Neuronal stem cell (in vitro differentiated cells): ENCODE results near the gene SLC22A23.

Source experiments
- DNase-seq: peaks from one replicate; pipeline ENCODE4 v3.0.0-alpha.2; 2013; ENCODE audit warnings: low spot score
- H2AFZ ChIP-seq: one replicate; pipeline ENCODE4 v1.6.1; 2013; ENCODE audit warnings: mild to moderate bottlenecking, low read length, inconsistent platforms
- H2AK5ac ChIP-seq: 2 replicates; pipeline ENCODE4 v1.6.1; 2013; ENCODE audit warnings: low read depth, mild to moderate bottlenecking, inconsistent platforms, low read length, moderate library complexity, mixed read lengths
- H2BK120ac ChIP-seq: 2 replicates; pipeline ENCODE4 v1.6.1; 2013; ENCODE audit warnings: low read depth, mild to moderate bottlenecking, inconsistent platforms, low read length, moderate library complexity, mixed read lengths
- H2BK12ac ChIP-seq: one replicate; pipeline ENCODE4 v1.6.1; 2013; ENCODE audit warnings: low read length, inconsistent platforms
- H2BK15ac ChIP-seq: 2 replicates; pipeline ENCODE4 v1.6.1; 2013; ENCODE audit warnings: mild to moderate bottlenecking, low read length, inconsistent platforms, mixed read lengths
- H2BK5ac ChIP-seq: one replicate; pipeline ENCODE4 v1.6.1; 2013; ENCODE audit warnings: inconsistent platforms, mild to moderate bottlenecking, low read length, moderate library complexity
- H3K14ac ChIP-seq: one replicate; pipeline ENCODE4 v1.6.1; 2013; ENCODE audit warnings: low read length, inconsistent platforms
- H3K18ac ChIP-seq: 2 replicates; pipeline ENCODE4 v1.6.1; 2013; ENCODE audit warnings: low read length, inconsistent platforms
- H3K23ac ChIP-seq: 2 replicates; pipeline ENCODE4 v1.6.1; 2013; ENCODE audit warnings: low read depth, mild to moderate bottlenecking, mixed read lengths, low read length, inconsistent platforms; ENCODE audit not compliant: poor library complexity
- H3K27ac ChIP-seq: replicated peaks from 3 replicates; pipeline ENCODE4 v1.5.1; 2013; ENCODE audit warnings: low read length, inconsistent platforms
- H3K27me3 ChIP-seq, 3 experiments: 2 replicates each; pipeline ENCODE4 v1.6.1; 2013; ENCODE audit warnings: low read length in 3 of 3, mild to moderate bottlenecking in 2 of 3, inconsistent platforms in 1 of 3, low read depth in 1 of 3, mixed read lengths in 1 of 3, moderate library complexity in 1 of 3; ENCODE audit not compliant: control insufficient read depth in 3 of 3, insufficient read depth in 3 of 3
- H3K36me3 ChIP-seq, 2 donors: replicated peaks in 1 of 2; 2 replicates each; pipeline ENCODE4 v1.6.1; 2013; ENCODE audit warnings: low read length in 2 of 2; ENCODE audit not compliant: control insufficient read depth in 2 of 2, insufficient read depth in 2 of 2
- H3K4ac ChIP-seq: 2 replicates; pipeline ENCODE4 v1.6.1; 2013; ENCODE audit warnings: inconsistent platforms, mild to moderate bottlenecking, low read length, moderate library complexity
- H3K4me1 ChIP-seq, 2 donors: 1 replicate in 1 of 2; 2 replicates in 1 of 2; pipeline ENCODE4 v1.6.1; 2013; ENCODE audit warnings: low read length in 2 of 2, low read depth in 1 of 2; ENCODE audit not compliant: control insufficient read depth in 2 of 2, insufficient read depth in 1 of 2
- H3K4me2 ChIP-seq: one replicate; pipeline ENCODE4 v1.6.1; 2013; ENCODE audit warnings: mild to moderate bottlenecking, low read length, inconsistent platforms; ENCODE audit not compliant: insufficient read depth, poor library complexity, severe bottlenecking
- H3K4me3 ChIP-seq, 2 donors: 2 replicates each; pipeline ENCODE4 v1.5.1; 2013; ENCODE audit warnings: low read length in 2 of 2, mild to moderate bottlenecking in 2 of 2, inconsistent platforms in 1 of 2, moderate library complexity in 1 of 2
- H3K79me1 ChIP-seq: one replicate; pipeline ENCODE4 v1.6.1; 2013; ENCODE audit warnings: low read depth, mild to moderate bottlenecking, inconsistent platforms, low read length, moderate library complexity
- H3K9ac ChIP-seq: one replicate; pipeline ENCODE4 v1.6.1; 2013; ENCODE audit warnings: mild to moderate bottlenecking, low read depth, low read length, inconsistent platforms; ENCODE audit not compliant: poor library complexity
- H3K9me3 ChIP-seq, 2 donors: replicated peaks in 1 of 2; 2 replicates each; pipeline versions ENCODE3 to v1.6.1; 2013; ENCODE audit warnings: low read length in 2 of 2, mild to moderate bottlenecking in 2 of 2, inconsistent platforms in 1 of 2, low read depth in 1 of 2, mixed read lengths in 1 of 2, moderate library complexity in 1 of 2; ENCODE audit not compliant: control insufficient read depth in 2 of 2, insufficient read depth in 1 of 2
- H4K8ac ChIP-seq: one replicate; pipeline ENCODE4 v1.6.1; 2013; ENCODE audit warnings: low read depth, mild to moderate bottlenecking, inconsistent platforms, low read length, moderate library complexity
- H4K91ac ChIP-seq: one replicate; pipeline ENCODE4 v1.6.1; 2013; ENCODE audit warnings: low read length, low read depth, mild to moderate bottlenecking, inconsistent platforms; ENCODE audit not compliant: poor library complexity
- WGBS, 2 donors: extraction: QIAGEN DNeasy Blood & Tissue Kit; methylation state at CpG; one replicate each; pipeline ENCODE4 v1.1.7; 2013; ENCODE audit warnings: missing lambda C conversion rate in 2 of 2, mixed read lengths in 1 of 2; ENCODE audit not compliant: insufficient read length in 2 of 2, insufficient replicate concordance in 1 of 2; ENCODE audit errors: extremely low coverage in 2 of 2; 5-methylcytosine and 5-hydroxymethylcytosine counted together

SLC22A23 gene

DNA sequence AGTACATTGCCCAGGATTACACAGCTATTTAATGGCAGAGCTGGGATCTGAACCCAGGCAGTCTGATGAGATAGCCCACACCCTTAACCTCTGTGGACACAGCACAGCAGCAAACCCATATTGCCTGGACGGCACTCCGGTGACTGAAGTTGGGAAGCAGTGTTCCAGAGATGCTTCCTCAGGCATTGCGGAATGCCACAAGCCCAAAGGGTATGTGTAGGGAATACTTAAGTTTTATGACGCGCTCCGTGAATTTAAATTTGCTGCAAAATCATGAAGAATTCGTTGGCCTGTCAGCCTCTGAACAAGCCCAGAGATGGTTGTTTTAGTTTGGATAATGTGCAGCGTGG is 151.7 kb downstream of the SLC22A23 start:
- no peak overlapping the region for H2BK15ac ChIP-seq
- no peak overlapping the region for H3K9ac ChIP-seq
- no peaks in the 10 kb centered on the region for H3K27me3 ChIP-seq
- no peak overlapping the region for H3K14ac ChIP-seq
- WGBS, 2 donors, result no CpG with 5 or more reads among the region's 8 CpGs
- no peak overlapping the region for H2AFZ ChIP-seq
- H3K36me3 ChIP-seq, result peaks cover 0 to 2% of the 10 kb centered on the region in 2 donors
- no peak overlapping the region for H3K4me2 ChIP-seq
- DNase-seq, result no peak
- no peak overlapping the region for H3K23ac ChIP-seq
- H3K4ac ChIP-seq, result no peak overlapping the region
- H3K27ac ChIP-seq, result no peak overlapping the region
- H3K79me1 ChIP-seq, result peaks cover 2% of the 10 kb centered on the region
- peaks cover 0 to 18% of the 10 kb centered on the region in 2 donors for H3K9me3 ChIP-seq
- no peak overlapping the region for H3K18ac ChIP-seq
- no peak overlapping the region for H2BK5ac ChIP-seq
- no peak overlapping the region for H2BK12ac ChIP-seq
- no peak overlapping the region for H2AK5ac ChIP-seq
- no peak overlapping the region for H3K4me3 ChIP-seq
- H4K8ac ChIP-seq, result no peak overlapping the region
- no peak overlapping the region for H4K91ac ChIP-seq
- H3K4me1 ChIP-seq, result peaks cover 0 to 4% of the 10 kb centered on the region in 2 donors
- no peak overlapping the region for H2BK120ac ChIP-seq

DNA sequence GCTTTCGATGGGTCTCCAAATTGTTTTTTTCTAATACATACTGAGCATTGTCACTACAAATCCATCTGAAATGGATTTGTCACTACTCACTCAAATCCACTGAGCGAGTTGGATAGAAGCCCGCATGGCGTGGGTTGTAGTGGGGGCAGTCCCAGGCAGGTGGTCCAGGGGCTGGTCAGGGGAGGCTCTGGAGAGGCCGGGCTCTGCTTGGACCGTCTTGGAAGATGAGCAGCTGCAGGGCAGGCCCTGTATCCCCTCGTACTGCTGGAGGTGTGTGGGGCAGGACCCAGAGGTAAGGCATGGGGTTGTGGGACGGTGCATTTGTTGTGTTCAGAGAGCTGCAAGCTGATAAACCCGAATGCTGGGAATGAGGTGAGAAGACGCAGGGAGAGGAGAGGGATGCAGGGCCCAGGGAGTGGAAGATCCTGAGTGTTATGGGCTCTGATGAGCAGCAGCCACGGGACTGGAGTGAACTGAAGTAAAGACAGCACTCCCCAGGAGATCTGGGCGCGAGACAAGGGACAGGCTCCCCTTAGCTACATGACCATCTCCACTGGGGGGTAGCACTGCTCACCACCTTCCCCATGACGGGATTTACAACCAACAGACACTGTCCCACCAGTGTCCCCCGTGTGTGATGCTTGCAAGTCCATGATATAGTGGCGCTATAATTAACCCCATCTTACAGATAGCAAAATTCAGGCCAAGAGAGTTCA is 152.2 kb downstream of the SLC22A23 start:
- DNase-seq, result no peak
- no peak overlapping the region for H3K4ac ChIP-seq

DNA sequence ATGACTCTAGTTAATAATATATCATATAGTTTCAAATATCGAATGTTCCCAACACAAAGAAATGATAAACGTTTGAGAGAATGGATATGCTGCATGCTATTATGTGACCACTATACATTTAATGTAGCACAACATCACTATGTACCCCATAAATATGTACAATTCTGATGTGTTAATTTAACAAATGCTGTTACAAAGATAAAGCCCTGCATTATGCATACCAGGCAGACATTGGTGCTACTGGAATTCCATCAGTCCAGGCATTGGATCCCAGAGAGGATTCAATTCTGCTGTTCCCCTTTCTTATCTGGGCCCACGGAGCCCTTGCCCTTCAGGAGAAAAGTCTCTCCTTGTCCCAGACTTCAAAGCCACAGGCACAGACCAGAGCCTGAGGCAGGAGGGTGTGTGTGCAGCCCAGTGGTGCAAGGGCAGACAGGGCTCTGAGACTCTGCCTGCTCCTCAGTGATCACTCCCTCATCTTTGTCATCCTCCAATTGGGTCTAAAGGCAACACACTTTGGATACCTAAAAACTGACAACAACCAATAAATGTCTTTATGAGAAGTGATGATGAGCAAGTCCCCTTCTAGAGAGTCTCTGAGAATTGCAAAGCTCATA is 152.9 kb downstream of the SLC22A23 start:
- H3K9ac ChIP-seq, result no peak overlapping the region
- H2AFZ ChIP-seq, result no peak overlapping the region
- no peak overlapping the region for H2BK120ac ChIP-seq
- H3K4me2 ChIP-seq, result no peak overlapping the region
- no CpG with 5 or more reads among the region's 3 CpGs for WGBS, 2 donors
- no peak overlapping the region for H2BK5ac ChIP-seq
- peaks cover 0 to 18% of the 10 kb centered on the region in 2 donors for H3K9me3 ChIP-seq
- H3K4me3 ChIP-seq, result no peak overlapping the region
- H3K27ac ChIP-seq, result no peak overlapping the region
- peaks cover 0 to 2% of the 10 kb centered on the region in 2 donors for H3K36me3 ChIP-seq
- H3K79me1 ChIP-seq, result peaks cover 2% of the 10 kb centered on the region
- no peaks in the 10 kb centered on the region for H3K27me3 ChIP-seq
- H2BK15ac ChIP-seq, result no peak overlapping the region
- H3K4ac ChIP-seq, result no peak overlapping the region
- no peak for DNase-seq
- H3K4me1 ChIP-seq, result no peaks in the 10 kb centered on the region
- no peak overlapping the region for H3K18ac ChIP-seq
- H4K8ac ChIP-seq, result no peak overlapping the region
- no peak overlapping the region for H3K14ac ChIP-seq
- no peak overlapping the region for H4K91ac ChIP-seq
- no peak overlapping the region for H2AK5ac ChIP-seq
- H2BK12ac ChIP-seq, result no peak overlapping the region
- no peak overlapping the region for H3K23ac ChIP-seq

More for the DNA sequence above, 152.2 kb downstream of the SLC22A23 start:
- Histone ChIP-seq H2BK15ac (no peak overlapping the region), H3K27ac (no peak overlapping the region), H4K8ac (no peak overlapping the region), H2AFZ (no peak overlapping the region), H2BK12ac (no peak overlapping the region), H3K27me3 (no peaks in the 10 kb centered on the region), H3K18ac (peak overlapping the region; percentile 24), H3K4me3 (no peak overlapping the region), H3K4me1 (peaks cover 0 to 3% of the 10 kb centered on the region in 2 donors), H3K23ac (no peak overlapping the region), H3K9me3 (peaks cover 0 to 18% of the 10 kb centered on the region in 2 donors), H2BK120ac (no peak overlapping the region), H3K4me2 (no peak overlapping the region), H3K14ac (peak overlapping the region; percentile 47), H4K91ac (no peak overlapping the region), H3K36me3 (peaks cover 0 to 2% of the 10 kb centered on the region in 2 donors), H3K79me1 (peaks cover 2% of the 10 kb centered on the region), H2AK5ac (no peak overlapping the region), H3K9ac (no peak overlapping the region), H2BK5ac (no peak overlapping the region)
- WGBS, 2 donors, result no CpG with 5 or more reads among the region's 16 CpGs

DNA sequence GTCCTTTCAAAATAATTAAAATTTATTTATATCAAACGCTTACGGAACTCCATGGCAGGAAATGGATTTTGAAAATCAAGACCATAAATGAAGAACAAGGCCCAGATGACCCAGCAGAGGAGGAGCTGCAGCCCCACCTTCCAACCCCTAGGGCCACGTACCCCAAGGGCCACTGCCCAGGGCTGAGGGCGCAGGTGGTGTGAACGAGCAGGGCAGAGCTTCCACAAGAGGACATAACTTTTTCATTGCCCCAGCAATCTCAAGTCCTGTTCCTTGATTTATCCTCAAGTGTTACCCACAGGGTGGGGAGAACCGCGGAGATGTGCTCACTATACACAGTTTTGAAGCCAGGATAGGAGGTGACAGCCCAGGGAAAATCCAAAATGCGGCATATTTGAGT is 155.3 kb downstream of the SLC22A23 start:
- H3K4me3 ChIP-seq, result no peak overlapping the region
- H3K14ac ChIP-seq, result no peak overlapping the region
- H3K4ac ChIP-seq, result no peak overlapping the region
- no peak overlapping the region for H2BK120ac ChIP-seq
- H3K4me1 ChIP-seq, result no peaks in the 10 kb centered on the region
- H3K9ac ChIP-seq, result no peak overlapping the region
- no peak overlapping the region for H2AFZ ChIP-seq
- no peak overlapping the region for H4K8ac ChIP-seq
- no peak overlapping the region for H4K91ac ChIP-seq
- peaks cover 0 to 12% of the 10 kb centered on the region in 2 donors for H3K9me3 ChIP-seq
- no peak overlapping the region for H3K4me2 ChIP-seq
- no peak overlapping the region for H2BK15ac ChIP-seq
- WGBS, 2 donors, result no CpG with 5 or more reads among the region's 8 CpGs
- no peak overlapping the region for H2BK12ac ChIP-seq
- no peak overlapping the region for H2BK5ac ChIP-seq
- no peak for DNase-seq
- H3K23ac ChIP-seq, result no peak overlapping the region
- no peak overlapping the region for H2AK5ac ChIP-seq
- H3K27me3 ChIP-seq, result no peaks in the 10 kb centered on the region
- no peak overlapping the region for H3K27ac ChIP-seq
- peaks cover 2% of the 10 kb centered on the region for H3K79me1 ChIP-seq
- no peak overlapping the region for H3K18ac ChIP-seq
- H3K36me3 ChIP-seq, result no peaks in the 10 kb centered on the region
